PC-3 (cell line): ENCODE measurements around the gene RGS2.

Experiments
- EZH2 ChIP-seq: fragments of 300-600 bp; sonication (generic); IDR thresholded peaks from one replicate; pipeline ENCODE4 v1.6.1; 2017; ENCODE audit warnings: antibody characterized with exemption, mild to moderate bottlenecking, low read length; ENCODE audit not compliant: unreplicated experiment
- EZH2phosphoT487 ChIP-seq: fragments of 300-600 bp; sonication (generic); IDR thresholded peaks from 2 replicates; pipeline ENCODE4 v1.6.1; 2018; ENCODE audit warnings: mild to moderate bottlenecking, antibody characterized with exemption, low read length, borderline replicate concordance
- TF ChIP-seq, protein P1 (sequence below): fragments of 300-600 bp; sonication (generic); conservative IDR thresholded peaks from 2 replicates; pipeline ENCODE4 v1.5.1; 2017; ENCODE audit warnings: antibody characterized with exemption, low read depth, mild to moderate bottlenecking, low read length

DNA sequence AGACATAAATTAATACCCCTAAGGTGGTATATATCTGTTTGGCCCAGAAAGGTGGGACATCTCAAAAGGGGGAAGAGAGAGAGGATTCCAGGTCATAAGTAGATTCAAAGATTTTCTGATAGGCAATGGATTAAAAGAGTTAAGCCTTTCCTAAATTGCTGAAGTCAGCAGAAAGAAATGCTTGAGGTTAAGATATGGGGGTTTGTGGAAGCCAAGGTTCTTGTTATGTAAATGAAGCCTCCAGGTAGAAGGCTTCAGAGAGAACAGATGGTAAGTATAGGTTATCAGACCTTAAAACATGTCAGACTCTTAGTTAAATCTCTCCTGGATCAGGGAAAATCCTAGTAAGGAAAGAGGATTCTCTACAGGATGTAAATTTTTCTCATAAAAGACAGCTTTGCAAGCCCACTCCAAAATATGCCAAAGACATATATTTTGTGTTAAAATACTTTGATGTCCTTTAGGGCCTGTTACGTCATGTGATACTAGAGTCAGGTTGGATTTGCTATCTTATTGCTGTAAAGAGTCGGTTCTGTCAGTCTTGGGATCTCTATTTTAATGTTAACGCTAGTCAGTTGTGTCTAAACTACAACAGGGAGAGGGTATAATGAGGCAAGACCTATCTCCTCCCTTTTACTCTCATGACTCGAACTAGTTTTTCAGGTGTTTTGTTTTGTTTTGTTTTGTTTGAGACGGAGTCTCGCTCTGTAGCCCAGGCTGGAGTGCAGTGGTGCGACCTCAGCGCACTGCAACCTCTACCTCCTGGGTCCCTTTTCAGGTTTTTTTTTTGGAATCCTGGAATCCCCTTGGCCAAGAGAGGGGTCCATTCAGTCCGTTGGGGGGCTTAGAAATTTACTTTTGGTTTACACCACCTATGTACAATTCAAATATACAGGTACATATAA, 30.6 kb downstream of the RGS2 start:
- TF ChIP-seq, protein P1, sequence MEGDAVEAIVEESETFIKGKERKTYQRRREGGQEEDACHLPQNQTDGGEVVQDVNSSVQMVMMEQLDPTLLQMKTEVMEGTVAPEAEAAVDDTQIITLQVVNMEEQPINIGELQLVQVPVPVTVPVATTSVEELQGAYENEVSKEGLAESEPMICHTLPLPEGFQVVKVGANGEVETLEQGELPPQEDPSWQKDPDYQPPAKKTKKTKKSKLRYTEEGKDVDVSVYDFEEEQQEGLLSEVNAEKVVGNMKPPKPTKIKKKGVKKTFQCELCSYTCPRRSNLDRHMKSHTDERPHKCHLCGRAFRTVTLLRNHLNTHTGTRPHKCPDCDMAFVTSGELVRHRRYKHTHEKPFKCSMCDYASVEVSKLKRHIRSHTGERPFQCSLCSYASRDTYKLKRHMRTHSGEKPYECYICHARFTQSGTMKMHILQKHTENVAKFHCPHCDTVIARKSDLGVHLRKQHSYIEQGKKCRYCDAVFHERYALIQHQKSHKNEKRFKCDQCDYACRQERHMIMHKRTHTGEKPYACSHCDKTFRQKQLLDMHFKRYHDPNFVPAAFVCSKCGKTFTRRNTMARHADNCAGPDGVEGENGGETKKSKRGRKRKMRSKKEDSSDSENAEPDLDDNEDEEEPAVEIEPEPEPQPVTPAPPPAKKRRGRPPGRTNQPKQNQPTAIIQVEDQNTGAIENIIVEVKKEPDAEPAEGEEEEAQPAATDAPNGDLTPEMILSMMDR, result no peak
- TF ChIP-seq EZH2phosphoT487, result no peak
- no peak for TF ChIP-seq EZH2
